Effector memory CD4-positive, alpha-beta T cell (primary cell): ENCODE results near the gene TBL1X.

Source experiments
- DNase-seq, 3 donors: peaks; one replicate each; pipeline ENCODE4 v3.0.0-alpha.2; 2020
- H3K27ac ChIP-seq: 2 replicates; pipeline ENCODE4 v1.7.0; 2013; ENCODE audit warnings: mild to moderate bottlenecking, low read length, moderate library complexity; ENCODE audit not compliant: insufficient read depth, poor library complexity, severe bottlenecking
- H3K27me3 ChIP-seq: replicated peaks from 2 replicates; pipeline ENCODE4 v1.7.0; 2013; ENCODE audit warnings: mild to moderate bottlenecking, low read length; ENCODE audit not compliant: insufficient read depth, control insufficient read depth, poor library complexity, severe bottlenecking
- H3K36me3 ChIP-seq: 2 replicates; pipeline ENCODE4 v1.7.0; 2013; ENCODE audit warnings: mild to moderate bottlenecking, low read length, moderate library complexity; ENCODE audit not compliant: control insufficient read depth, insufficient read depth
- H3K4me1 ChIP-seq: 2 replicates; pipeline ENCODE4 v1.7.0; 2013; ENCODE audit warnings: low read length, mild to moderate bottlenecking; ENCODE audit not compliant: control insufficient read depth, insufficient read depth, poor library complexity, severe bottlenecking
- H3K4me3 ChIP-seq: 2 replicates; pipeline ENCODE4 v1.7.0; 2013; ENCODE audit warnings: low read length, low read depth, mild to moderate bottlenecking; ENCODE audit not compliant: insufficient read depth, poor library complexity, severe bottlenecking
- H3K9me3 ChIP-seq: 2 replicates; pipeline ENCODE4 v1.7.0; 2013; ENCODE audit warnings: mild to moderate bottlenecking, low read length, moderate library complexity; ENCODE audit not compliant: control insufficient read depth

The TBL1X gene

DNA sequence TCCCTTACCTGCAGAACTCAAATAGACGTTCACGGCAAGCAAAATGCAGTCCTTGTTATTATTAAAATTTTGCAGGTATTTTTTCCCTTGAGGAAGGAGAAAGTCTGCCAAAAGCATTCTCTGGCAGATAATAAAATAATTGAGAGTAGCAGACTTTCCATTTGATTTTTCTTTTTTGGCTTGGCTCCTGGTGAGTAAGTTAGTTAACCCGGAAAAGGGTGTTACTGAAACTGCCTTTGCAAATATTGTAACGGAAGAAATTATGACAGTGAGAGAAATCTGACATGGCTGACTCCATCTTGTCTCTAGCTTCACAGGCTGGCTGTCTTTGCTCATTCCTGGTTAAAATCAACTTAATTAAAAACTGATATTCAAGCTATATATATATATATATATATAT is 200.3 kb downstream of the TBL1X start:
- H3K4me1 ChIP-seq = no peaks in the 10 kb centered on the region
- no peaks in the 10 kb centered on the region for H3K27me3 ChIP-seq
- no peak overlapping the region for H3K4me3 ChIP-seq
- no peaks in the 10 kb centered on the region for H3K36me3 ChIP-seq
- no peak for DNase-seq
- H3K27ac ChIP-seq = no peak overlapping the region
- no peaks in the 10 kb centered on the region for H3K9me3 ChIP-seq

DNA sequence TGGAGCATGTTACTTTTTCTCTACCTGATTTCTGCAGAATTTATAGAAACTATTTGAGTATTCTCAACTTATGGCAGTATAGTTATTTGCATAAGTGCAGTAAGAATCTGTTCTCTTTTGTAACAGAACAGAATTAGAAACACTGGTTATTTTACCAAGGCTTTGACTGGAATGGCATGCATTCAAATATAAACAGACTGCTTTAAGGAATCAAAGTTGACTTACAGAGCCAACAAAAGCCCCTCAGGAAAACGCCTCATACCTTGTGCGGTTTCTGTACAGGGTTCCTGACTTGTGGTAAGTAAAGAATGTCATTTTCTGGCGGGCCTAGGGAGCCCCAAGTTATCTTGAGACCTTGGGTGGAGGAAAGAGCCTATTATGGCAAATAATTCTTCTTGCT is 203.7 kb downstream of the TBL1X start:
- Histone ChIP-seq H3K4me1 (no peaks in the 10 kb centered on the region), H3K36me3 (no peaks in the 10 kb centered on the region), H3K9me3 (no peaks in the 10 kb centered on the region), H3K4me3 (no peak overlapping the region), H3K27ac (no peak overlapping the region), H3K27me3 (no peaks in the 10 kb centered on the region)
- DNase-seq = no peak

DNA sequence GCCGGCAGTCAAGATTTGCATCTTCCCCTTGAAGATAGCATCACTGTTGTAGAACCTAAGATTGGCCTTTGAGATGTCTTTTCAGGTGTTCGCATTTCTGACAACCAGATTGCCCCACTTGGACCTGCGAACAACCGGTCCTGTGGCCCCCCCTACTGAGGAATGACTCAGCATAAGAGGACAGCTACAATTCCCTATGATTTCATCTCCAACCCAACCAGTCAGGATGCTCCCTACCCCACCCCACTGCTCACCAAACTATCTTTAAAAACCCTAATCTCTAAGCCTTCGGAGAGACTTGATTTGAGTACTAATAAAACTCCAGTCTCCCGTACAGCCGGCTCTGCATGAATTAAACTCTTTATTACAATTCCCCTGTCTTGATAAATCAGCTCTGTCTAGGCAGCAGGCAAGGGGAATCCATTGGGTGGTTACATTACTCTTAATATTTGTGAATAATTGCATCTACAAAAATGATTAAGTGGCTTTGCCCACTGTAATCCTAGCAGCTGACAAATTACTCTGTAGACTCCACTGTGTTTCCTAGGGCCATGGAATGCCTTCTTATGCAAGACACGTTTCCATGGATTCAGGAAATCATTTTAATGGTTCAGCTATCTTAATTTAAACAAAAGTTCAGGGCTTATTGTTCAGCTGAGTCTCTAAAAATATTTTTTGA is 205.4 kb downstream of the TBL1X start:
- no peak for DNase-seq

DNA sequence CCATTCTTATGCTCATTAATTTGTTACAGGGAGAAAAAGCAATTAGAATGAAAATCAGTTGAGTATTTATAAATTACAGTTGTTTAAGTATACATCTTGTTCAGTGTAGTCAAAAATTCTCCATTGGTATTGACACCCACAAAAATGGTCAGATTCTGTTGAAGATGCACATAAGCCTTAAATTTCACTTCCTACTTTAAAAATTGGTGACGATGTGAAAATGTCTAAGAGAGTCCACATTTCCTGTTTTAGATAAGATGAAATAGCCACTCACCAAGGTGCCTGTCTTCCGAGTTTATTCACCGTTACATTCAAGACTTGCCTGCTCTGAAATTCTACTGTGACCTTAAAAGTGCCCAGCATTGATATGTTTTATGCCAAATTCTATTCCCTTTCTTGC is 207.1 kb downstream of the TBL1X start:
- Histone ChIP-seq H3K4me1 (no peaks in the 10 kb centered on the region), H3K27ac (no peak overlapping the region)
- DNase-seq = no peak

More for the DNA sequence above, 205.4 kb downstream of the TBL1X start:
- no peaks in the 10 kb centered on the region for H3K4me1 ChIP-seq
- H3K4me3 ChIP-seq = no peak overlapping the region
- no peaks in the 10 kb centered on the region for H3K27me3 ChIP-seq
- H3K9me3 ChIP-seq = no peaks in the 10 kb centered on the region
- H3K27ac ChIP-seq = no peak overlapping the region
- no peaks in the 10 kb centered on the region for H3K36me3 ChIP-seq

DNA sequence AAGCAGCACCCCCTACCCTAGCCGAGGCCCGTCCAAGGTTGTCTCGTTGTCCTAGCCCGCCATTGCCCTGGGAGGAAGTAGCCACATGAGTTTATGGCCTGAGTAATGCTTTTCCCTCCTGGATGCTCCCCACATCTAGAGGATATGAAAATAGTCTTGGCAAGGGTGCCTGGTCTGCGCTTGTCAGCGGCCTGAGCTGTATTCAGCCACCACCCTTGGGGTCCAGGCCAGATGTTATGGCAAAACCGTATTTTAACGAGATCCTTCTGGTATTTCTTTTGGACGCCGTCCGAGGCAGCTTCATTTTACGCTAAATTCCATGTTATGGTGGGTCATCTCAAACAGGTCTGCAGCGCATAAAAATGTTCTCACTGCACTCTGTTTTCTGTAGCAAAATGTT is 211.4 kb downstream of the TBL1X start:
- peaks cover 4% of the 10 kb centered on the region for H3K36me3 ChIP-seq
- no peaks in the 10 kb centered on the region for H3K27me3 ChIP-seq
- H3K27ac ChIP-seq = no peak overlapping the region
- no peak for DNase-seq
- no peak overlapping the region for H3K4me3 ChIP-seq
- H3K9me3 ChIP-seq = no peaks in the 10 kb centered on the region
- no peaks in the 10 kb centered on the region for H3K4me1 ChIP-seq

More for the DNA sequence above, 207.1 kb downstream of the TBL1X start:
- Histone ChIP-seq H3K27me3 (no peaks in the 10 kb centered on the region), H3K9me3 (no peaks in the 10 kb centered on the region), H3K4me3 (no peak overlapping the region), H3K36me3 (no peaks in the 10 kb centered on the region)

DNA sequence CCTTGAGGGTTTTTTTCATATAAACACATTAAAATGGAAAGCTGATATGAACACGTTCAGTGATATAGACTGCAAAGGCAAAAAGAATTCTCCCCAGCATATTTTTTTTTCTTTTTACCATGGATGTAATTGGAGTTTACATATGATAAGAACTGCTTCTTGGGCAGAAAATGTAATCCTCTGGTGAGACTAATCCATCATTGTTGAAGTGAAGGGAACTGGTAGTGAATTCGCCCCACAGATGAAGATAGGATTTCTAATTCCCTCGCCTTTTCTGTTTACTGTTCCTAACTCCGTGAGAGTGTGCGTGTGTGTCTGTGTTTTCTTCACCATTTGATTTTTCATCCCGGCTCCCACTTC is 211.9 kb downstream of the TBL1X start:
- Histone ChIP-seq H3K36me3 (peaks cover 4% of the 10 kb centered on the region), H3K9me3 (no peaks in the 10 kb centered on the region), H3K4me3 (no peak overlapping the region), H3K27me3 (no peaks in the 10 kb centered on the region), H3K27ac (no peak overlapping the region), H3K4me1 (no peaks in the 10 kb centered on the region)
- DNase-seq = no peak

DNA sequence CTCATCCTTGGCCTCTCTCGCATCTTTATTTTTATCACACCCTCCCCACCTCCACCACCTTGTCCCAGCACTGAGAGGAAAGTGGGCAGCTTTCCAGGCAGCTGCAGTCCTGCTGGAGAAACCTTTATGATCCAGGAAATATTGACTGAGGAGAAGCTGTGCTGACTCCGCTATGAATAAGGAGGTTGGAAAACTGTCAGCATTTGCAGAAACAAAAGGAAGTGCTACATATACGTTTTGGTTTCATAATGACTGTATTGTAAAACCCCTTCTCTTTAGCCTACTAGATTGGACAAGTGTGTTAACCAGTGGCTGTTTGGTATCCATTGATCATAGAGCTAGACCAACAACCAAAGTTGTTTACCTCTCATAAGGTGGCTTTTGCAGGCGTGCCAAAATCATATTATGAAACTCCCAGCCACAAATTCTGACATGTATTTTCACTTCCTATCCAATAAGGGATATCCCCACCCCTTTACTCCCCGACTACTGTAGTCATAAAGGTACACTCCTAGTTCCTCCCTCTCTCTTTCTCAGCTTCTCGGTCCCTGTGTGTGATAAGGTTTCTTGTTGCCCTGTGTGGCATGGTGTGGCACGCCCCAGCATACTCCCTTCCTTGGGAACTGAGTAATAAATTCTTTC is 212.4 kb downstream of the TBL1X start:
- Histone ChIP-seq H3K27ac (no peak overlapping the region), H3K4me3 (no peak overlapping the region), H3K36me3 (peaks cover 4% of the 10 kb centered on the region), H3K4me1 (no peaks in the 10 kb centered on the region), H3K27me3 (no peaks in the 10 kb centered on the region), H3K9me3 (no peaks in the 10 kb centered on the region)
- no peak for DNase-seq

DNA sequence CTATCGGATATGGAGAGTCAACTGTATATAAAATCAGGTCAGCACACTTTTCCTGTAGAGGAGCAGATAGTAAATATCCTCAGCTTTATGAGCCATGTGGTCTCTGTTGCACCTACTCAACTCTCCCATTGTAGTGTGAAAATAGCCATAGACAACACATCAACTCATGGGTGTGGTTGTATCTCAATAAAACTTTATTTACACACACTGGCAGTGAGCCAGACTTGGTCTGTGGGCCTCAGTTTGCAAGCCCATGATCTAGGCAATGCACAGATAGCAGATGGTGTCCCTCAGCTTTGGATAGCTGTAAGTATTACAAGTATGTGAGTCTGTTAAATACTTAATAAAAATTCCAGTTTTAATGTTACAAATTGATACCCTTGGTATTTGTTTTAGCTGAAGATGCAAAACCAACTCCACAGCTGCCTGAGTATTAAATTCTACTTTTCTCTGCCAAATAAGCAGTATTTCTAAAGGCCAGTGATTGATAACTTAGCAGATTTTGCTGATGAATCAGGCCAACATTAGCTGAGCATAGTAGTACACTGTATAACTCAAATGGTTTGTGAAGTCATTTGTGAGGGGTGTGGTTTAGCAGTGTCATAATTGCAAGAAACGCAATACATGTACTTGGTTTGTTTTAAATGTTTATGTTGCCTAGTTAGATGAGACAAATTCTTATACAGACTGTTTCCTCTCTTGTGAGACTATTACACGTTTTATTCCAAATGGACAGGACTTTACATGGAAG is 213.5 kb downstream of the TBL1X start:
- Histone ChIP-seq H3K9me3 (no peaks in the 10 kb centered on the region), H3K27ac (no peak overlapping the region), H3K36me3 (peaks cover 4% of the 10 kb centered on the region), H3K27me3 (no peaks in the 10 kb centered on the region), H3K4me1 (no peaks in the 10 kb centered on the region), H3K4me3 (no peak overlapping the region)
- no peak for DNase-seq

DNA sequence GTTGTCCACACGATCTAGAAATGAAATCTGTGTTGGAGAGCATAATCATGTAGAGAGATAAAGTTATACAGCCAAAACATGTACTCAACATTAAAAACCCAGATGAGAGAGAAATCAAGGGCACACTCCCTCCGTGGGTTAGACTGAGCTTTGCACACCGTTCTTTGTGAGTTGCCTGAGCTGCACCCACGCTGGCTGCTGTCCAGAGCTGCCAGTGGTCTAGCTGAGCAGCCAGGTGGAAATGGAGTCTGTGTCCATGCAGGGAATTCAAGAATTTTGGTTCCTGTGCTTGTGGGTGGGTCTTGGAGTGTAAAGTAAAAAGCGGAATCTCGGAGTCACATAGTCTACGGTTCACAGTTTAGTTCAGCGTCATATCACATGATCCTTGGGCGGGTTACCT is 216.2 kb downstream of the TBL1X start:
- no peaks in the 10 kb centered on the region for H3K27me3 ChIP-seq
- H3K27ac ChIP-seq = no peak overlapping the region
- DNase-seq = no peak
- no peaks in the 10 kb centered on the region for H3K9me3 ChIP-seq
- H3K4me1 ChIP-seq = no peaks in the 10 kb centered on the region
- peaks cover 4% of the 10 kb centered on the region for H3K36me3 ChIP-seq
- no peak overlapping the region for H3K4me3 ChIP-seq

DNA sequence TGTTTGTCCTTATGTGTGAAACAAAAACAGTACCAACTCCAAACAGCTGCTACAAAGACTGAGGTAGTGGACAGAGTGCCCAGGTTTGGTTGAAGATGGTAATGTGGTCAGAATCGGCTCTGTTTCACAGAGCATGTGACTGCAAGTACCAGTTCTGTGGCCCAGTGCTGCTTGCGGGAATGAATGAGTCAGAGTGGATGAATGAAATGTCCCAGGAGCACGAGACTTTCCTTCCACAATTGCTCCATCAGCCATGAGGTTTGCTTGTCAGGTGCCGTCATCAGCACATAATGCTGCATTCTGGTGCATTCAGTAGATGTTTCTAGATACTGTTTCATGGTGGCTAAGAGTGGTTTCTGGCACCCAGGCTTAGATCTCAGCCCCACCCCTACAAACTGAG is 216.6 kb downstream of the TBL1X start:
- no peak for DNase-seq
- H3K4me1 ChIP-seq = no peaks in the 10 kb centered on the region
- no peaks in the 10 kb centered on the region for H3K27me3 ChIP-seq
- no peak overlapping the region for H3K27ac ChIP-seq
- H3K36me3 ChIP-seq = peaks cover 4% of the 10 kb centered on the region
- no peaks in the 10 kb centered on the region for H3K9me3 ChIP-seq
- no peak overlapping the region for H3K4me3 ChIP-seq
